Measurements from ENCODE around the gene DEPP1. TPM values are rescaled to one million over a fixed set of nuclear protein-coding genes. Genes with fewer than 3 reads are reported as not detected.

Gene DEPP1
- total and polyA plus RNA-seq, 2 experiments from 2014 or later = 32.3 to 39.3 TPM

- Histone ChIP-seq H3K27me3 (no peaks in the 10 kb centered on the region), H3K4me3 (no peak overlapping the region), H3K9me3 (ENCODE audit: low read depth) (no peaks in the 10 kb centered on the region), H3K36me3 (no peaks in the 10 kb centered on the region), H3K4me1 (ENCODE audit: low read depth) (peaks cover 62% of the 10 kb centered on the region), H3K27ac (no peak overlapping the region)
- DNase-seq (ENCODE audit: low read depth in 1 of 2, low spot score in 1 of 2) = no peak
- no peak for TF ChIP-seq CTCF (IDR thresholded peaks at IDR 0.05; ENCODE audit: low read depth, low read length)
Measured at GRCh38 chr10:44980309-44981171, 1.9 kb upstream of the DEPP1 start.

- no peak for TF ChIP-seq CTCF (IDR thresholded peaks at IDR 0.05; ENCODE audit: low read depth, low read length)
- Histone ChIP-seq H3K27me3 (no peaks in the 10 kb centered on the region), H3K27ac (peak overlapping the region; percentile 91), H3K4me3 (no peak overlapping the region), H3K4me1 (ENCODE audit: low read depth) (peaks cover 60% of the 10 kb centered on the region), H3K36me3 (no peaks in the 10 kb centered on the region), H3K9me3 (ENCODE audit: low read depth) (no peaks in the 10 kb centered on the region)
- no peak for DNase-seq (ENCODE audit: low read depth in 1 of 2, low spot score in 1 of 2)
Measured at GRCh38 chr10:44979281-44980191, 927 bp upstream of the DEPP1 start.

- no peak for DNase-seq (ENCODE audit: low read depth in 1 of 2, low spot score in 1 of 2)
- Histone ChIP-seq H3K36me3 (no peaks in the 10 kb centered on the region), H3K4me3 (peak overlapping the region; percentile 26), H3K27me3 (no peaks in the 10 kb centered on the region), H3K4me1 (ENCODE audit: low read depth) (peaks cover 71% of the 10 kb centered on the region), H3K27ac (peak overlapping the region; percentile 91), H3K9me3 (ENCODE audit: low read depth) (no peaks in the 10 kb centered on the region)
- no peak for TF ChIP-seq CTCF (IDR thresholded peaks at IDR 0.05; ENCODE audit: low read depth, low read length)
Measured at GRCh38 chr10:44978213-44978569, 418 bp downstream of the DEPP1 start.

GRCh38 chr10:44977287-44978212, 1.1 kb downstream of the DEPP1 start:
- Histone ChIP-seq H3K27ac (peak overlapping the region; percentile 96), H3K4me1 (ENCODE audit: low read depth) (peaks cover 71% of the 10 kb centered on the region), H3K4me3 (peak overlapping the region; percentile 26), H3K9me3 (ENCODE audit: low read depth) (no peaks in the 10 kb centered on the region), H3K36me3 (no peaks in the 10 kb centered on the region), H3K27me3 (no peaks in the 10 kb centered on the region)
- TF ChIP-seq CTCF (IDR thresholded peaks at IDR 0.05; ENCODE audit: low read depth, low read length) = no peak
- DNase-seq (ENCODE audit: low read depth in 1 of 2, low spot score in 1 of 2) = no peak
